Left forelimb (tissue), 1 donor: ENCODE measurements around the gene METTL1.
A peak's percentile ranks its signal among the peaks of the same experiment; 100 is the strongest.
"Not testable (repeated sequence)": the region's sequence is repeated elsewhere in the genome, so short reads cannot be mapped to it uniquely, and the experiment has no call there.

Experiments
- DNase-seq: peaks from one replicate; pipeline ENCODE4 v3.0.0-alpha.2; 2018; ENCODE audit warnings: low spot score

The METTL1 gene

DNA sequence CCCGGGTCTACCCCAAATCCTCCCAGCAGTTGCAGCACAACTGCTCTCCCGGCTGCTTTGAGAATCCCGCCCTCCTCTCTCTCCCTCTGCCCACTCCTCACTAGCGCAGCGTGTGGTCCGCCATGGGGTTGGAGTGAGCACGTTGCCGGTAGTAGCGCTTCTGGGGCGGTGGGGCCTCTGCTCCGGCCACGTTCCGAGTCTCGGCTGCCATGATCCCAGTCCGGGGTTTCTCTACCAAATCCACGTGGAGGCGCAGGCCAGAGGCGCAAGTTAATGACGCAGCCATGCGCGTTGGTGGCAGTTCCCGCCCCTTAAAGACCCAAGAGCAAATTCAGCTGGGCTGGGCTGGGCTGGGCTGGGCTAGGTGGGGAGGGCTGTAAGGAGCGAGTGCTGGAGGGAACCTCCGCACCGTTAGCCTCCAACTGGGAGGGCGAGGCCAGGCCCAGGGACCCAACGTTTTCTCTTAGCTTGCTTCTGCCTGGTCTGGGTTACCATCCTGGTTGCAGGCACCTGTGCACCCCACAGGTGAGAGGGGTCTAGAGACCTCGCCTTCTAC, at the start of gene METTL1:
METTL1 (minus strand) TSS at position 233 of the 556 bp plus-strand sequence; CDS start at position 211, 22 bp downstream.
- peak; percentile 98 for DNase-seq

DNA sequence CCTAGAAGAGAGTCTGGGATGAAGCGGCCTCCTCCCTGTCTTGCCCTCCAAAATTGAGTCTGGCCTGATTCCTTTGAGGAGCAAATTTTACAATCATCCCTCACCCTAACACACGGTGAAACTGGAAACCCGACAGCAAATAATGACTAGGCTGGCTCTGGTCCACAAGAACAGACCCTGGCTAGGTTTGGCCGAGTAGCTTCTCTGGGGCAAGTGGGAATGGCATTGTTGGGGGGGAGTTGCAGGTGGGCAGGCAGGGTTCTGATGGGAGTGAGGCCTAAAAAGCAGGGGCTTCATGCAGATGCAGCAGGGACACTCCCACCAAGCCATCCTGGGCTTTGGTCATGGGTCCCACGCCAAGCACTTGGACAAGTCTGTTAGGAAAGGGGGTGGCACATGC, 49.1 kb upstream of the METTL1 start:
- not testable (repeated sequence) for DNase-seq

DNA sequence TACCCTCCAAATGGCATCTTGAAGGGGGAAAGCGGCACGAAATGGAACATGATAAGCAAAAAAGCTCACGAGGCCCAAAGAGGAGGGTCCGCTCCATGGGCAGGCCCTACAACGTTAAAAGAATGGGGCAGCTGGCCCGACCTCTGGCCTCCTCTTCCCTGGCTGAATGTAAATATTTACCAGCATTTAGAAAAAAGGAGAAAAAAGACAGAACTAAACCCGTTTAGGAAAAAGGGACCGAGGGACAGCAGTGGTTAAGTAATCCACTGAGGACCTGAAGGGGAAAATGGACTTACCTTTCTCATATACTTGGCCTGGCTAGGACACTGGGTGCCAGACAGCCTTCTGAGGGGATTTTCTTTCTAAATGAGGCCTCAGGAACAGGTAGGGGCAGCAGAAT, 48.2 kb upstream of the METTL1 start:
- not testable (repeated sequence) for DNase-seq

DNA sequence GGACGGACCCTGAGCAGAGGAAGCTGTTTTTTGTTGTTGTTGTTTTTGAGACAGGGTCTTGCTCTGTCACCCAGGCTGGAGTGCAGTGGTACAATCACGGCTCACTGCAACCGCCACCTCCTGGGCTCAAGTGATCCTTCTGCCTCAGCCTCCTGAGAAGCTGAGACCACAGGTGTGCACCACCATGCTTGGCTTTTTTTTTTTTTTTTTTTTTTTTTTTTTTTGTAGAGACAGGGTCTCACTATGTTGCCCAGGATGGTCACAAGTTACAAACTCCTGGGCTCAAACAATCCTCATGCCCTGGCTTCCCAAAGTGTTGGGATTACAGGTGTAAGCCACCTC, 46.1 kb upstream of the METTL1 start:
- DNase-seq, result not testable (repeated sequence)

DNA sequence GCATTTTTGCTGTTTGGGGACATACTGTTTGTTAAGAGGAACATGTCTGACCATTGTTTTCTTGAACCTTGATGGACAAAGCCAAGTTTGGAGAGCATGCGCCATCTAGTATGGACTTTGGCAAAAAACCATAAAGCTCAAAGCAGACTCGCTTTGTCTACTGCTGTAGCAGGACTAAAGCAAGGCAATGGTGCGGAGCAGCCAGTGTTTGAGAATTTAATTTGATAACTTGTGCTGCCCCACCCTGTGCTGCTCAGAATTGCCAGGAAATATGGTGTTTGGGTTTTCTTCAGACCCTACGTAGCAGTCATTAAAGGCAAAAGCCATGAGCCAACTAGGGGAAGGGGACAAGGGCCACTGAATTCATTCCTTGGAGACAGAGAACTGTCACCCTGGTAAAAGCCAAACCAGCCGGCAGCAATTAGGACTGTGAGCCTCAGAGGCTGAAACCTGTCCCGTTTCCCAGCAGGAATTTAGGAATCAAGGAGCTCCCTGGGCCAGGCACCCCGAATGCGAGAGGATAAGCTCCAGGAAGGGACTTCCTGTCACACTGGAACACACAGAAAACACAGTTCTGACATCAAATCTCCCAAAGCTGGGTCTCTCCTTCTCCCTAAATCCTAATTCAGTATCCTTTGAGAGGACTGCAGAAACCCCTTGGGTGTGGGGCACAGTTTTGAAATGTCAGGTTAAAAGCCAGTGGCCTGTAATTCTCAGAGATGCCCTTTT, 45.5 kb upstream of the METTL1 start:
- DNase-seq, result no peak

DNA sequence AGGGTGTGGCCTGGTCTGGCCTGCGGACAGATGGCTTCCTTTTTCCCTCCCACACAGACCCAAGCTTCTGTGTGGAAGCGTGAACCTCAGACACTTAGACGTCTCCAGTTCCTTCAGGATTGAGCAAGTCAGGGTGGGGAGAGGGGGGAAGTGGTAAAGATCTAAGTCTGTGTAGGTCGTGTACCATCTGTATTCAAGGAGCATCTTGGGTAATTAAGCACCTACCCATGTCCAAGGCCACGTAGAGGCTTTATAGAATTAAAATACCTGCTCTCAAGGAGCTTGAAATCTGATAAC, 44.9 kb upstream of the METTL1 start:
- DNase-seq, result no peak

DNA sequence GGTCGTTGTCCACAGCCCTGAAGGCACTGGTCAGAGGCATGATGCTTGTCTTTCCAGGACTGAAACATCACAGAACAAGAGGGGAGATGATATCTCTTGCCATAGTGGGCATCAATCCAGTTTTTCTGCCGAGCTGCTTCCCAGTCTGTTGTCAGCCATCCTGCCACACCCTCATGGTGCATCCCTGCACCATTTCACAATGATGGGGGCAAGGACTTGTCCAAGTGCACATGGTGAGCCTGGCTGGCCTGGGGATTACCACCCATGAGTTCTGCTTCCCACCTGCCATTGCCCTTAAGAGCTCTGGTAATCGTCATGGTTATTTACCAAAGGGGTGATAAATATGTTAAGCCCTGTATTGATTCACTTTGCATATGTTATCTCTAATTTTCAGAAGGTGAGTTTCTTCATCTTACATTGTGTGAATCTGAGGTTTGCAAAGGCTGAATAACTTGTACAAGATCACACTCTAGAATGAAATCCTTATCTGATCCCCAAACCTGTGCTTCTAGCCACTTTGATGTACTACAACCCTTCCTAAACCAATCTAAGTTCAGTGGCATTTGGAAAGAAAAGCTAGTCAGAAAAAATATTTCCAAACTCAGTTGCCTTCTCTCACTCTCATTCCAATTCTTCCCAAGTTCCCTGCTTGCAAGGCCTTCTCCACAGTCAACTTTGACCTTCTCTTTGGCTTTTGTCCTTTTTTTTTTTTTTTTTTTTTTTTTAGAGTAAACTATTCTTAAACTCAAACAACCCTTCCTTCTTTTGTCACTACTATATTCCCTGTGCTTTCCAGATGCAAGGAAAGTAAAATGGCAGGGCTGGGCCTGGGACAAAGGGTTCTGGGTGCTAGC, 44.3 kb upstream of the METTL1 start:
- no peak for DNase-seq

DNA sequence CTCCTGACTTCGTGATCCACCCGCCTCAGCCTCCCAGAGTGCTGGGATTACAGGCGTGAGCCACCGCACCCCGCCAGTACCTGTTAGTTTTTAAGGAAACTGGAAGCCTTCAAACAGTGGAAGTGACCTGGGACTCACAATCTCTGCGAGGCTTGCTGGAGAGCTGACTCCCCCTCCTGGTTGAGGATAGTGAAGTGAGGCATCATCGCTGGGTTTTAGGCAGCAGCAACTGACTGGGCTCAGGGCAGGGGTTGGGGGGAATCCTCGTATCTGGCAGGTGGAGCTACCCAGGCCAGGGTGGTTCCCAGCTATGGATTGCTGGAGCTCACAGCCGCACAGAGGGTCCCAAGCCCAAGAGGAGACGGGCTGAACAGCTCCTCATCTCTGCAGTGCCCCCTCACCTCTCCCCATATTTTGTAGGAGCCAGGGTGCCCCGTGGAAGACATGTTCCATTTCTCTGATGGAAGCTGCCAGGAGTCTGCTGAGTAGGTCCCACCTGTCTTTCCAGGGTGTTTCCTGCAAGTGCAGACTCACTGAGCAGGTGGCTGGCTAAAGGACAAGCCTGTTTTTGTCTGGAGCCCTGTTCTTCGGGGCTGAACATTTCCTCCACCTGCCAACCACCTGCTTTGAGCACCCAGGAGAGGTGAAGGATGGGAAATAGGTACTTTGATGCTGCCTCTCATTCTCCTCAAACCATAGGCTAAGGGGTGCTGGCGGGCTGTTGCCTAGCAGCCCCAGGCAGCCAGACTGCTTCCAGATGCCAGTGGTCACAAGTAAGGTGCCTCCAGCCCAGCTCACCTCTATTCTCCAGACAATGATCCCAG, 43.5 kb upstream of the METTL1 start:
- DNase-seq, result no peak

DNA sequence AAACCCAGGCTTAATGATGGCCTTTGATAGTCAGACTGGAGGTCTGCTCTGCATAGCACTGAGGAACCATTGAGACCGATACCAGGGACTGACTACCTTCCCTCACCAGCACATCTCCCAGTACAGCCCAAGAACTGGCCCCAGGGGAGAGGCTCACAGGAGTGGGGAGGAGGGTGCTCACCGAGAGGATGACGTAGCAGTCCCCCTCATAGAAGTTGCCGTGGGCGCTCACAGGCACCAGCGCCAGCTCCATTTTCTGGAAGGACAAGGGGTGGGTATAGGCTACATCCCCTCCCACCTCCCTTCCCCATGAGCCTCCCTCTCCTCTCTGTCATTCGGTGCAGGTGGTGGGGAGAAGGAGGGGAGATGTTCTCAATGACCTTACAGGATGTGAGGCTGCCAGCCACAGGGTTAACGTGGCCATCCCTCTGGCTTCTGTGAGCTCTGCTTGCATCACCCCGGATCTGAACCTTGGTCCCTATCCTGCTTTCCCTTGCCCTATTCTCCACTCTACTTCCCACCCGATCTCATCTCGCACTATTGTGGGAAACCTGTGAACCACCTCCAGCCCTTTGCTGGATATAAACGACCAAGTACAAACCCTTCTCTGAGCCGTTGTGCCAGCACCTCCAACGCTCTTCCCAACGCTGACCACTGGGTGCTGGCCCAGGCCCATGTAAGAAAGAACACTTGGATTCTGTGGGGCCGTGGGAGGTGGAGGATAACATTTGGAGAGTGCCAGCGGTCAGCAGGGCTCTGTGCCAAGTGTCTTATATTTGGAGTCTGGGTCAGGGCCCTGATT, 42.3 kb upstream of the METTL1 start:
- no peak for DNase-seq

DNA sequence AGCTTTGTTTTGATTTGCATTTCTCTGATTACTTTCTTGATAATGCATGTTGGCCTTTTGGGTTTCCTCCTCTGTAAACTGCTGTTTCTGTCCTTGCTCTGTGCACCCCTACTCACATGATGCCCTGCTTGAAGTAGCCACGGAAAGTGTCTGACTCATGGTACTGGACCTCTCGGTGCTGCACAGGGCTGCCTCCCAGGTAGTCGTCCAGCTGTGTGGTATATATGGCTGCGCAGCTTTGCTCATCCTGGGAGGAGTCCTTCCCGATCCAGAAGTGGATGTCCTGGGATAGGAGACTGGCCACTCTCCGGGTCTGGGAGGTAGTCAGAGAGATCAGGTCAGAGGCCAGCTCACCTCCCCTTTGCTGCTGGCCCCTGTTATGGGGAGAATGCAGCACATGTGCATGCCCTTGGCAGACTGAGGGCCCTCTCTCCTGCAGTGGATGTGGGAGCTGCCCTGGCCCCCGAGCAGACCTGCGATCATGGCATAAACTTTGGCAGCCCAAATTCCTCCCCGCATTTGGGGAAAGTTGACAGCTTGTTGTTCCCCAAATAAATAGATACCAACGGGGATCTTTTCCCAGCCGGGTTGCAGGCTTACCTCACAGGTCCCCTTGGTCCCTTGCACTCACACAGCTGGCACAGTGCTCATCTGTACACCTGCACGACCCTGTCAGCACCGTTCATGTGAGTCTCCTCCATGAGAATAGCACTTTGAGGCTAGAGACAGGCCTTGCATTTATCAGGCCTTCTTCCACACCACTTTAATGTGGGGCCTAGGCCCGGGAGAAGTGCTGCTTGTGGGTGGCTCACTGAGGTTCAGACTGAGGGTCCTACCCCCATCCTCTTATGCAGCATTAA, 41.4 kb upstream of the METTL1 start:
- no peak for DNase-seq

DNA sequence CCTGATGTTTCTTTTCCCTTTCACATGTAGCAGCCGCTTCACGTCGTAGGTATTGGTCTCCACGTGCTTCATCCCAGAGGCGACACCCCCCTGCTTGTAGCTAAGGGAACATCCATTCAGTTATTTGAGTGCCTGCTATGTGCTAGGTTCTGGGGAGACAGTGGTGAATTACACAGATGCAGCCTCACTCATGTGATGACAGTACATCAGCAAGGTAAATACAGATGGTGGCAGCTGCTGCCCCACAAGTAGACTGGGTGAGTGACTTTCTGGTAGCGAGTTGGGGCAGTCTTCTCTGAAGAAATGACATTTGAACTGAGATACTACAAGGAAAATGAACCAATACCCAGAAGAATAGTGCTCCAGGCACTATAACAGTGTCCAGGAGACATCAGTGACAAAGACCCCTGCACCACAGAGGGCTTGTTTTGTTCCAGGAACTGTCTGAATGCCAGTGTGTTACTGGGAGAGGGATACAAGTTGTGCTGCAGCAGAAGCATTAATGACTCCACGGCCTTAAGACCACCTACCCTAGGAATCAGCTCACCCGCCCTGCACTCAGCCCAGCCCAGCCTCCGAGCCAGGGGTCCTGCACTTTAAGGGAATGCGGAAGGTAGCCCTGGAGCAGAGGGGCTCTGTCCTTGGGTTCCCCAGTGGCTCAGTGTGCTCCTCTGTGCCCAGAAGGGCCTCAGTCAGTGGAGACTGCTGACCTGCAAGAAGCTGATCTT, 39.3 kb upstream of the METTL1 start:
- DNase-seq, result no peak

DNA sequence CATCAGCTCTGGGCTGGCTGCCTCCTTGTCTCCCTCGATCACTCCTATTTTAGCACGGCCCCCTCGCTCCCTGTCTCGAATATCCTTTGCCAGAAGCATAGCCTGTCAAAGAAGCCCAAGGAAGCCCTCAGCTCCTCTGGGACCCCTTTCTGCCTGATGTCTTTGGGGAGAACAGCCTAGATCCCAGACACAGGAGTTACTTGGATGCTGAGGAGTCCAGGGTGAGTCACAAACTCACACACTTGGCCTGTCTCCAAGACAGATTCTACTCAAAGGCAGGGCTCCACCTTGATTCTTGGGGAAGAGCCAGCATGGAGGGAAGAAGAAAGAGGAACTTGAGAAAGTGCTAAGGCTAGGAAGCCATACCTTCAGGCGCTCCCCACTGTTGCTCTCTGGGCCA, 38.5 kb upstream of the METTL1 start:
- DNase-seq, result no peak

DNA sequence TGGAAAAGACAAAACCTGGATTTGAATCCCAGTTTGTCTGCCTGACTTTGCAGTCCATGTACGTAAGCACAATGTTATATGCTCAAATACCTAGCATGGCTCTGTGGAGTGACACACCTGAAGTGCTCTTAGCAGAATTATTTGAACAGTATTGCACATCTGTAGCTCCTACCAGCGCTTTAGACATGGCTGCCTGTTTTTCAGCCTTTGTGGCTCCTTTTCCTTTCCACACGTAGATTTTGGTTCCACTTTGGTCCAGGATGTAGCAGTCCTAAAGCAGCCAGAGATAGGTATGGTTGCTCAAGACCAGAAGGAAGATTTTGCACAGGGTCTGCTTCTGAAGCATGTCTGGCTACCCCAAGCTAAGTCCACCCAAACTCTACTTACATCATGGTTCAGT, 37.5 kb upstream of the METTL1 start:
- DNase-seq, result no peak

DNA sequence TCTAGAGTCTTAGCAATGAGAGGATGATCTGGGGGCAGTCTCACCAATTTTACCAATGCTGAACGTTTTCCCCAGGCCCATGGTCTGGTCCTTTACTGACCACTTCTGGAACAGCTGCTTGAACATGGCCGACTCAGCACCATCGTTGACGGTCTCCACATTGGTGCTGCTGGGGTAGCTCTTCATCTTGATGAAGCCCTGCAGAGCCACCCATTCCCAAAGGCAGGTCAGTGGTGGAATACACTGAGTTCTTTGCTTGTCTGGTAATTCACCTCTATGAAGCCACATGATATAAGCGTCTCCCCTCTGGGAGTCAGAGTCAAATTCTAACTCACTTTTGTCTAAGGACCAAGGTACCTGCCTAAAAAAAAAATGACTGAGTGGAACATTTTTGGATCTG, 36.4 kb upstream of the METTL1 start:
- DNase-seq, result no peak

DNA sequence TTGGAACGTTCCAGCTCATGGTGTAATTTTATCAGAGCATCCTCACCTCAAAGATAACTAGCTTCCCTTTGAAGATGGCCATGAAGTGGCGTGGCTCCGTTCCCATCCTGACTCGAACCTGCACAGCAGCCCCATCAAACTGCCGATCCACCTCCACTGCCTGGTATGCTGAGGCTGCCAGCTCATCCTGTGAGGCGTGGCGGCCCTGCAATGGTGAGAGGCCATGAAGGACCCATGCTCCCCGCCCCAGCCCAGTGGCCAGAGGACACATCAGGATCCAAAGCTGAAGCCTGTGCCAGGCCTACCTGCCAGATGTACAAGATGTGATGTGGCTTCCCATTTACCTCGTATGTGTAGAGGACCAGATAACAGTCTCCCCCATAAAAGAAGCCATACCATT, 35.4 kb upstream of the METTL1 start:
- no peak for DNase-seq

DNA sequence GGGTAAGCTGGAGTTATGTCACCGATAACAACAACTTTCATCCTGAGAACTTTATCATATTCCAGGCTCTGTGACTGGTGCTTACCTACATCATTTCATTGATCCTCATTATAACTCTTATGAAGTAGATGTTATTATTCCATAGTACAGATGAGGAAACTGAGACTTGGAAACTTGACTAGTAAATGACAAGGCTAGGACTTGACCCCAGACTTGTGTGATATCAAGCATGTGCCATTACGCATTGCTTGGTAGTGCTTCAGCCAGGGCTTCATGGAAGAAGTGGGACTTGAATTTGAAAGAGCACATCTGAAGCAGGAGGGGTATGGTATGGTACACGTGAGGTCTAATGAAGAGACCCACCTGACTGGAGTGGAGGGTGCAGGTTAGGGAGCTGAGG, 34.8 kb upstream of the METTL1 start:
- DNase-seq, result no peak

DNA sequence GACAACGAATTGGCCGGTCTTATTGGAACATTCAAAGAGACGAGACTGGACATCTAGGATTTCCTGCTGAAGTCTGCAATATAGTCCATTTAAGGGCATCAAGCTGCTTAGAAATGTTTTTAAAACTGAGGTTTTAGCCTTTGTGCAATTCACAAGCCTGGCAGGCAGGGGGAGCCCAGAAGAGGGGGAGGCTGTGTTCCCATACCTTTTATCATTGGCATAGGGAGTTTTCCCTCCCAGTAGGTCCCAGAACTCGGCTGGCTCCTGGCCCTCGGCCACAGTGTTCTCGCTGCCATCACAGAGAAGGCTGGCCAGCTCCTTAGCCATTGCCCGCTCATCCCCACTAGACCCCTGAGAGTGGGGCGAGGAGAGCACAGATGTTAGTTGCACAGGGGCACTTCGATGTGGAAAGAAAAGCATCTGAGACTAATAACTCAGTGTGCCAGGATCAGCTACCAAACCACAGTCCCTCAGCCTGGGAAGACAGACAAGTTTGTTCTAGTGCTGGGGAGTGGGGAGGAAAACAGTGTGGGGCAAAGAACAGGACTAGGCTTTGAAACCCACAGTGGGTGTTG, 31.5 kb upstream of the METTL1 start:
- DNase-seq, result no peak

DNA sequence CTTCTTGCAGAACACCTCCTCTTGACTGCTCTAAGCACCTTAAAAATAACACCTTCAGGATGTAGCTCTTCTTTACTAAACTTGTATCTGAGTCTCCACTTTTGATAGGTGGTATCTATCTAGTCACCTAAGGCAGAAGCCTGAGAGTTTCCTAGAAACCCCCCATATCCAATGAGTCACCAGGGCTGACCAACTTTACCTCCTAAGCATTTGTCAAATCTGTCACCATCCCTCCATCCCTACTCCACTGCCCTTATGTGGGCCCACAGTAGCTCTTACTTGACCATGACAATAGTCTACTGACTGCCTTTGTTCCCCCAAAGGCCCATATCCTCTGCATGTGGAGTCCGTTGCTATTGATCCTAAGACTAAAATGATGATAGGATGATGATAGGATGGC, 30.7 kb upstream of the METTL1 start:
- DNase-seq, result no peak

DNA sequence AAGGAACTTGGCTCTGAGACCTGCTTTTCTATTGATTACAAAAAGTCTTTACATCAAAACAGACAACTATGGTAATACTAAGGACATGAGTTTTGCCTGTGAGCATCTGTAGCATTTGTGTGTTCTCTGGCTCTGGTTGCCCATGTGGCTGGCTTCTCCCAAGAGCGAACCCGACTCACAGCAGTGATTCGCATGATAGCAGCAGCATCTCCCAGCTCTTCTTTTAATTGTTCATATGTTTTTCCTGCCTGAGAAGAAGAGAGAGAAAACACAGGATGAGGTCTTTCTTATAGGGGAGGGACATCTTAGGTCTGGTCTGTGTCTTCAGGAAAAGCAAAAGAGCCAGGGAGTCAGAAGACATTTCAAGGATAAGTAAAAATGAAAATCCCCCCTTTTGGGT, 29.1 kb upstream of the METTL1 start:
- no peak for DNase-seq

DNA sequence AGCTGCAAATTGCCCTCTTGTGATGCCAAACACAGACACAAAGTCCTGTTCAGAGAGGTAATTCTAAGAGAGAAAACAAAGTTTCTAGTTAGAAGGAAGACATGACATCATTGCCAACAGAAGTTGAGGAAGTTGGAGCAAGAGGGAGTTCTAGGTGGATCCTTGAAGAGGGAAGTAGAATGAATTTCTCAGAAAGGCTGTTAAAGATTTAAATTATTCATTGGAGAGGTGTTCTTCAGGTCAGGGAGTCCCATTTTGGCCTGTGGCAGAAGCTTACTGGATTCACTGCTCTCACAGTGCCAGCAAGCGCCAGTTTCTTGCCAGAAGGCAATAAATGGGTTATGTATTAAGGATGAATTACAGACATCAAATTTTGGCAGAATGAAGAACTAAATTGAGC, 26.0 kb upstream of the METTL1 start:
- DNase-seq, result no peak
